Kidney capillary endothelial cell (primary cell): ENCODE results near the gene APOH.

Source experiments
- DNase-seq: peaks from one replicate; pipeline ENCODE4 v3.0.0-alpha.2; 2018; ENCODE audit warnings: low spot score

The APOH gene

DNA sequence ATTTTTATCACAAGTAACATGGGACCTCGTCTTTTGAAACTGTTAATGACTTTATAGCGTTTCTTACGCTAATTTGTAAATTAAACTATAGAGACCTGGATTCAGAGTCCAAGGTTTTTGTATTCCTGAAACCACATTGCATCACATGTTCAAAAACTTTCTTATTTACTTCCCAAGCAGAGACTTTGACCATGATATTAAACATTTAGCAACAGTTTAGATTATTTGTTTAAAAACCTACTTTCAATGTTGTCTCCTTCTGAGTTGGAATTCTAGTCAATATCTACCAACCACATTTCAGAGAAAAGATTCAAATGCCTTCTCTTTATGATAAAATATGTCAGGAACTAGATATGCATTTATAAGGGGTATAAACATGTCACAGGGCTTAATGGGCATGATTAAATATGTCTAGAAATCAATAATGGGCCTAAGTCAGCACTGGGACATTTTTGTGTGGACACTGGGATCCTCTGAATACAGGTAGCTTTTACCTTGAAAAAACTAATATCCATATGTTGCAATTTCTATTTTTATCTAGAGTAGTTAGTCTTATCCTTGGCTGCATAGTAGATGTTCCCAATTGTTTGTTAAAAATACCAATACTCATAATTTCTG, 6.3 kb upstream of the APOH start:
- no peak for DNase-seq

DNA sequence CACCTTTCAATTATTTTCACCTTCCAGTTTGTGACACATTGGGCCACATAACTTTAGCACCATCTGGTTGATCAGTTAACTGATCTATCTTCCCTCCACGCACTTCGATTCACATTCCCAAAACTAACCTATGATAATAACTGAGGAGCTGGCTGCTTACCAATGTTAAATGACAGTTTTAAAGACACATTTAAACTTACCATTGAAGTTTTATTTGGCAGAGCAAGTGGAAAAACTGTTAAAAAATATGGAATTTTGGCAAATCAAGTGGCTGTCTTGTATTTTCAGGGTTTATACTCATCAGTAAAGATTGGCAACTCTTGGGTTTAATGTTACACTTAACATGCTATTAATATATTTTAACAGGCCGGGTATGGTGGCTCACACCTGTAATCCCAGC, 5.4 kb upstream of the APOH start:
- no peak for DNase-seq

DNA sequence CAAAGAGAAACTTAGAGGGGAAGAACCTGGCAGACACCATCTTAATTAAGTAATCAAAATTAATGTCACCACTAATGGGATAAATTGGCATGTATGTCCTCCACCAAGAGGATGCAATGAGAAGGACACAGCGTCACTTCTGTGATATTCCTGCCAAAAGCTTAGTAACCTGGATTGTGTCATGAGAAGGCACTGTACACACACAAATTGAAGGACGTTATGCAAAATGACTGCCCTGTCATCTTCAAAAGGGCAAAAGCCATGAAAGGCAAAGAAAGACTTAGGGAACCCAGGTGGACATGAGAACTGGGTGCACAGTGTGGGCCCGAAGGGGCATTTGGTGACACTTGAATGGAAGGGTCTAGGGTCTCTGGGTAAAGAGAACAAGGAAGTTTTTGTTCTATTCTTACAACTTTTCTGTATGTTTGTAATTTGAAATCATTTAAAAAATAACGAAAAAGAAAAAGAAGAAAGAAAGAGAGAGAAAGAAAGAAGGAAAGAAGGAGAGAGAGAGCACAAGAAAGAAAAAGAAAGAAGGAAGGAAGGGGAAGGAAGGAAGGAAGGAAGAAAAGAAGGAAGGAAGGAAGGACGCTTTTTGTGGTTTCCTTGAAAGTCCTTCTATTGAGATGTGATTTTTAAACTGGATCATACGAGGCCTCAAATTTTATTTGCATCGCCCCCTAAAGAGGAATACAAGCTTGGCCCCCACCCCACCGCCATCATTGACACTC, 4.0 kb upstream of the APOH start:
- DNase-seq = no peak

DNA sequence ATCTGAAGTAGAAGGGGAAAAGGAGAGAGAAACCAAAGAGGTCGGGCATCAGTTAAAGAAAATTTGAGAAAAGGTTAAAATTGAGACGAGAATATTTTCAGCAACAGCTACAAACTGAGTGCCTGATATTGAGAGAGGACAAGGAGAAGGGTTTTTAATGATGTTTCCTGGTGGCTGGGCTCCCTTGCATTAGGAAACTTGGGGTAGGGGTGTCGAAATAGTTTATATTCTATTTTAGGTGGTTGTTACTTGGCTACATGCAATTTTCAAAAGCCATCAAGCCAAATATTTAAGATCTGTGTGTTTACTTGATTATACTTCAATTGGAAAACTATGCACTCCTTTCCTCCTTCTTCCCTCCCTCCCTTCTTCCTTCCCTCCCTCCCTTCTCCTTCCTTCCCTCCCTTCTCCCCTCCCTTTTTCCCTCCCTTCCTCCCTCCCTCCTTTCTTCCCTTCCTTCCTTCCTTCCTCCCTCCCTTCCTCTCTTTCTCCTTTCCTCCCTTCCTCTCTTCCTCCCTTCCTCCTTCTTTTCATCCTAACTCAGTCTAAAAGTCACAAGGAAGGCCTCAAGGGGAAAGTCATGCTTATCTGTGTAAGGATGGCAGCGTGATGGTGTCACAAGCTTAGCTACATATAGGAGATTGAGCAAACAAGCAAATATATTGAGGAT, 1.8 kb upstream of the APOH start:
- no peak for DNase-seq

DNA sequence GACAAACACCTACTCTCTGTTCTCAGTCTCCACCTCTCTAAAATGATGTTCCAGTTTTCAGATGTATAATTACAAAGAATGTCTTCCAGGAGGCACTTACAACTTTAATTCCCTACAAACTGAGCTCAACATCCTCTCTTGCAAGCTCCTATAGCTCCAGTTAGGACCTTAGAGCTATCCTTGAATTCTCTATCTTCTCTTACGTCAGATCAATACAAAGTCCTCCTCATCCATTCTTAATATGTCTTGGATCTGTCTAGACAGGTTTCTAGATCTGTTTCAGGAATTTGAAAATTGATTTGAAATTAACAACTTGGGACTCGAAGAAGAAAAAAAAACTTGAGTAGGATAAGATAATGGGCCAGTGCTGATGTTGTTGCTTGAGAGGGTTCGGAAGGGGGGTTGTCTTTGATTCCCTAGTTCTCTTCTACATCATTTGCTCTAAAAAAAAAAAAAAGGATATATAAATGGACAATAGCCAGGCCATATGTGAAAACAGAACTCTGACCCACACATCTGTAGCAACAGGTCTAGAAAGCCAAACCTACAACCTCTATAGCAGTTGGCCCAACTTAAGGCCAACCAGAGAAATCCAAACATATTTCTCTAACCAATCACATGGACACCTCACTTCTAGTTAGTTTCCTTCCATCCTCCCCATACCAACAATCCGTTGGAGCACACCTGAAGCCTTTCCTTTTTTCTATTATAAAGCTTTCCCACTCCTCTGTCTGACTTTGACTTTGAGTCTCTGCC, 746 bp upstream of the APOH start:
- no peak for DNase-seq

DNA sequence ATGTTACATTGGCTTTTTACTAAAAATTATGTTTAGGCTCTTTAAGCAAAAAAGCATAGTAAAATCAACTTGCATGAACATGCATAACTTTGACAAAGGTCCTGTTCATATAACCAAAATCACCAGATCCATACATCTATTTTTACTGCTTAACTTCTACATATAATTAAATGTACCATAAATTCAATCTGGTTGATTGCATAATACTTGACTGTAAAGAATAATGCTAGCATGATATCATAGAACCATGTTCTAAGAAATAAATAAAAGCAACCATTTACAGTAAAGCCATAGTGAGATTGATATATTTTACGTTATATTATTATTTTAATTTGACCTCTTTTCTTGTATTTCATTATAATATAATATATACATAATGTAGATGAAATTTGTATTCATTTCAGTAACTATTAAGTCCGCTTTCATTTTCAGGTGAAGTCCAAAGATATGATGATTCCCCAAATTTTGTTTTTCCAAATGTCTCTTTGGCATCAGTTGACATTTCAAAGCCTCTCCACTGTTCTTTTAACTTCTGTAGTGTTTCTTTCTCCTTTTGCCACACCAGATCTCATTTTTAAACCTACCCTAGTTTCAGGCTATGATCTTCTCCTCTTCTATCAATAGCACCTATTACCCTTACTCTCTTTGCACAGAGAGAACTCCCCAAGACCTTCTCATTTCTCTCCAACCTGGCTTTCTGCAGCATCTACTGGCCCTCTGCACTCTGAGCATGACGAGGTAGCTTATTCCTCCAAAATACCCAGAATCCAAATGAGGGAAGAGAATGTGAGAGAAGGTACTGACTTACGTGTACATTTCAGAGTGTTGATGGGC, 1.8 kb downstream of the APOH start:
- no peak for DNase-seq

DNA sequence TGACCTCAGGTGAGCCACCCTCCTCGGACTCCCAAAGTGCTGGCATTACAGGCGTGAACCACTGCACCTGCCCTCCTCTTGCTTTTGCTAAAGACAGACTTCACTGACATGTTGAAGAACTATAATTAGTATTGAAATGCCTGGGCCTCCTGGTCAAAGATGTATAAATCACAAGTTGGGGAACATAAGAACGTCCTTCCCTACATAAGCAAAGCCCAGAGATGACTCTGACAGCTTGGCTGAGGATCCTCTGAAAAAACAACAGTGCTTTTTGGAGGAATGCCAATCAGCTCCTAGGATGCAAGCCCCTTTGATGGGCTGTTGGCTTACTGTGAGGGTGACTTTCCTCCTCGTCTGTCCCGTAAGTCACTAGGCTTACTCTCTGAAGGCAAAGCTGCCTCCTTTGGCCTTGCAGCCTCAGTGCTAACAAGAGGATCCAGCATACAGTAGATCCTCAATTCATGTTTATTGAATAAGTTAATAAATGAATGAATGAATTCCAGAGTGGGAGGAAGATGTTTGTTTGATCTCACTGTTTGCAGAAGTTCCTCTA, 6.3 kb downstream of the APOH start:
- DNase-seq = no peak

DNA sequence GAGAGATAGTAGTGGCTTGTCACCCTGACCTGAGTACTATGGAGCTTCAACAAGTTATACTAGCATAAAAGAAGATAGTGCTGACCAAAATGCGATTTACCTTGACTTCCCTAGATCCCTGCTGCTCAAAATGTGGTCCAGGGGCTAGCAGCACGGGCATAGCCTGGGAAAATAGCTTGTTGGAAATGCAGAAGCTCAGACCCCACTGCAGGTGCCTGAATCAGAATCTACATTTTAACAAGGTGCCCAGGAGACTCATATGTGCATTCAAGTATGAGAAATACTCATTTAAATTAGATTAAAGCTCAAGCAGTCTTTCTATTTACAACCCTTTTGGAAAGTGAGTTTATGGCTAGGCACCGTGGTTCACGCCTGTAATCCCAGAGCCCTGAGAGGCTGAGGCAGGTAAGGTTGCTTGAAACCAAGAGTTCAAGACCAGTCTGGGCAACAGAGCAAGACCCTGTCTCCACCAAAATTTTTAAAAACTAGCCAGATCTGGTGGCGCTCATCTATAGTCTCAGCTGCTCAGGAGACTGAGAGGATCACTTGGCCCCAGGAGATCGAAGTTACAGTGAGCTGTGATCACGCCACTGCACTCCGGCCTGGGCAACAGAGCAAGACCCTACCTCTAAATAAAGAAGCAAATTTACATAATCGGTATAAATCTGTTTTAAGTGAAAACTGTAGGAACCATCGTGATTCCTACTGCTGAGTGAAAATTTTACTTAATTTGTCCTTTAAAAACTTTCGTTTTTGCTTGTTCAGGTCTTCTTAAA, 7.3 kb downstream of the APOH start:
- DNase-seq = no peak

DNA sequence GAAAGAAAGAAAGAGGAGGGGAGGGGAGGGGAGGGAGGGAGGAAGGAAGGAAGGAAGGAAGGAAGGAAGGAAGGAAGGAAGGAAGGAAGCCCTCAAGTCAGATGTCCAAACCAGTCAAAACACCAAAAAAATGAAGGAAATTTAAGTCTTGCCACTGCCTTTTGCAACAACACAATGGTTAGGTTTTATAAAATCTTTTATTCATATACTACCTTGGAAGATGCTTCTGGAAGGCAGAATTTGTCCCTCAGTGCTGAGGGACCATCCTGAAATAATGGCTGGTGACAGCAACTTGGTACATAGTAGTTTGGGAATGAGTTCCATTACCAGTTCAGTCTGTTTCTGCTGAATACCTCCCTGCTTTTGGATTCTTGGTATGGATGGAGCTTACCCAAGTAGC, 7.9 kb downstream of the APOH start:
- no peak for DNase-seq

DNA sequence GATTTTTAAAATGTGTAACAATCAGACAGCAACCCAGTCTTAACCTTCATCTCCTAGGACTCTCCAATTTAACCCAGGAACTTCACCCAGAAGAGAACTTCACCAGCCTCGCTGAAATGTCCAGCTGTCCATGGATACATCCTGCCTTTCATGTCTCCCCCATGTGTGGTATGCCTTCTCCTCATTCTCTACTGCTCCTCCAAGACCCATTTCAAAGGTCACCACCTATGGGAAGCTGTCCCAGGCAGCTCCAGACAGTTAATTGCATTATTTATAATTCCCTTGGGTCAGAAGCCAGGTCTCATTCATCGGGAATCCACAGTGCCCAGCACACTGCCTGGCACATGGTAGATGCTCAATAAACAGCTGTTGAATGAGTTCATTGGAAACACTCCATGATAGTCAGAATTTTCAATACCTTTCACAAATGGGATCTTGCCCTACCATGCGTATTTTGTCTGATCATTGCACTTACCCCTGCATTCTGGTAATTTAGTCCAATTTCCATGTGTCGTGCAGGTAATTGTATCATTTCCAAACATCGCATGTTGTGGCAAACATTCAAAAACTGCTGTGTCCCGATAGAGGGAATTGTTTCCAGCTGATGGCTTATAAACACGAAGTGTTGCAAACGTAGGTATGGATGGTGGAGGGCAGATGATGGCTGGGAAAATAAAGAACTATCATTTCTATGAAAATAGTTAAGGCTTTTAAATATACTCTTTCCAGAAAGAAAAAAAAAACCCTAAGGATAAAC, 9.0 kb downstream of the APOH start:
- no peak for DNase-seq

DNA sequence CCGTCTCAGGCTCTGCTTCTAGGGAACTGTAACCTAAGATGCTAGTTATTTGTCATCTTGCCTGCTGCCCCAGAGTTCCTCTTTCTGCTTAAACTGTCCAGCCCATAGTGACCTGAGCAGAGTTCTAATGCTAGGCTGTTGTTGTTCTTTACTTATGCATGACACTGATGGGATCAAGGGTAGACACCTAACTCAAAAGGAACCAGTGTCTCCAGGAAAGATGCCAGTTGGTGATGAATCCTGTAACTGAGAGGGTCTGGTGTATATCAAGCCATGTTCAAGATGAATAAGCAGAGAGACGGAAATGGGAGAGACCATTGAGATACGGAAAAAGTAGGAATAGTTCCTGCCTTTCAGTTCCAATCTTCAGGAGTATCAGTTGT, 13.7 kb downstream of the APOH start:
- no peak for DNase-seq

DNA sequence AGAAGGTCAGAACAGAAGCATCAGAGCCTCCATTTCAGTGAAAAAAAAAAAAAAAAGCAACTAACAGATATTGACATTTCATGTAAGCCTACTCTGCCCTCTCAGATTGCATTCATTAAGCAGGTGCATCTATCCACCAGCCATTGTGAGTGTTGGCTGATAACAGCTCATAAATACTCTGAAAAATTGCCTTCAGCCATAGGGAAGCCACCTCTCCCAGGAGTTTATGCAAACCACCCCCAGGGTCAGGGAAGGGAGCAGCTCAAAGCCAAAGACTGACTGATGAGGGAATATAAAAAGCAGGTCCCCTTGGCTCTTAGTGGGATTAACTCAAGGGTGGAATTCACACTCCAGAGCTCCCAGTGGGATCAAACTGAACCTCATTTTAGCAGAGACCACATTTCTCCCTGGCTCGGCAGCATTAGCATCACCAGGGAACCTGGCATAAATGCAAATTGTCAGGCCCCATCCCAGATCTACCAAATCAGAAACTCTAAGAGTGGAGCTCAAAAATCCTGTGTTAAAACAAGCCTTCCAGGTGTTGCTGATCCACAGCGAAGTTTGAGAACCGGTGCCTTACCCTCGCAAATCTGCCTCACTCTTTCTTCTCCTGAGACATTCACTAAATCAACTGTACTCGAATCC, 14.2 kb downstream of the APOH start:
- no peak for DNase-seq

DNA sequence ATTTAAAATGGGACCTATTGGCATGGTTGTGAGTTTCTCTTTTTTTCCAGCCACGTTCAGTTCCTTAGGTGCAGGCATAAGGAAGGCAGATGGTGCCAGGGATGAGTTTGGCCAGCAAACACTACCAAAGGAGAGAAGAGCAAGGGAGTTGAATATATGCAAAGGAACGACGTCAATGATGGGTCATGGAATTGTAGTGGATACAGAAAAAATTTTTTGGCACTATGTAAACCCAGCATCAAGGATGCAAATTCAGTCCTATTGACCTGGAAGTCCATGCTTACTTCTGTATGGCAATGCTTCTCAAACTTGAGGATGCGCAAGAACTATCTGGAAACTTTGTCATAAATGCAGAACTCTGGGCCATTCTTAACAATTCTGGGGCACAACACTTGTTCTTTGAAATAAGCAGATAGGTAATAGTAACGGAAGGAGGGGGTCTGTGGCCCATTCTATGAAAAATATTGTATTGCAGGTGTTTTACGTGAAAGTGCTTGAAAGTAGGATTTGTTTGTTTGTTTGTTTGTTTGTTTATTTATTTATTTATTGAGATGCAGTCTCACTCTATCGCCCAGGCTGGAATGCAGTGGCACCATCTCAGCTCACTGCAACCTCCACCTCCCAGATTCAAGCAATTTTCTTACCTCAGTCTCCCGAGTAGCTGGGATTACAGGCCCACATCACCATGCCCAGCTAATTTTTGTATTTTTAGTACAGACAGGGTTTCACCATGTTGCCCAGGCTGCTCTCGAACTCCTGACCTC, 18.0 kb downstream of the APOH start:
- no peak for DNase-seq

DNA sequence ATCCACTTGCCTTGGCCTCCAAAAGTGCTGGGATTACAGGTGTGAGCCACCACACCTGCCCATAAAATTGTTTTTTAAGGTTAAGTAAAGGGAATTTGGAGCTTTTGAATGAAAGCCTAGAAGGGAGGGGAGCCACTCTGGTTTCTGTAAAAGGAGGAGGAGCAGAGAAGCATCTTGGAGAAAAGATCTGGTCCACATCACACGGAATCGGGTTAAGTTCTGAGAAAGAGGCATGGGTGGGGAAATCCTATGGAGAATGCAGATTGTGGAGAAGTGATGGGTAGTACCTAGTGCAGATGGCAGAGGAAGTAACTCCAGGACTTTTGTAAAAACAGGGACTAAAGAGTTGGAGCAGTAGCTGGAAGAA, 19.0 kb downstream of the APOH start:
- DNase-seq = no peak

DNA sequence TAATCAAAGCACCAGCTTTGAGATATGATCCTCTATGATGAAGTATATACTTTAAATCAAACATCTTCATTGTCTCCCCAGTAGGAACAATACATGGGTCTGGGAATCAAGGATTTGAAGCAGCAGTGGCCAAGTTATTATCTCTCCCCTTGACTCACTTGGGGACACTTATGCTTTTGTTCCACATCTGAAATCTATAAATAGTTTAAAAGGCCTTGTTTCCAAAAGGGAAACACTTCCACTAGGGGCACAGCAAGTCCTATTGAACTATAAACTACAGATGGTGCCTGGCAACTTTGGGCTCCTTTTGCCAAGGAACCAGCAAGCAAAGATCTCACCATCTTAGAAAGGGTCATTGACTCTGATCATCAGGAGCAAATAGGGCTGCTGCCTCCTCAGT, 21.3 kb downstream of the APOH start:
- DNase-seq = no peak

DNA sequence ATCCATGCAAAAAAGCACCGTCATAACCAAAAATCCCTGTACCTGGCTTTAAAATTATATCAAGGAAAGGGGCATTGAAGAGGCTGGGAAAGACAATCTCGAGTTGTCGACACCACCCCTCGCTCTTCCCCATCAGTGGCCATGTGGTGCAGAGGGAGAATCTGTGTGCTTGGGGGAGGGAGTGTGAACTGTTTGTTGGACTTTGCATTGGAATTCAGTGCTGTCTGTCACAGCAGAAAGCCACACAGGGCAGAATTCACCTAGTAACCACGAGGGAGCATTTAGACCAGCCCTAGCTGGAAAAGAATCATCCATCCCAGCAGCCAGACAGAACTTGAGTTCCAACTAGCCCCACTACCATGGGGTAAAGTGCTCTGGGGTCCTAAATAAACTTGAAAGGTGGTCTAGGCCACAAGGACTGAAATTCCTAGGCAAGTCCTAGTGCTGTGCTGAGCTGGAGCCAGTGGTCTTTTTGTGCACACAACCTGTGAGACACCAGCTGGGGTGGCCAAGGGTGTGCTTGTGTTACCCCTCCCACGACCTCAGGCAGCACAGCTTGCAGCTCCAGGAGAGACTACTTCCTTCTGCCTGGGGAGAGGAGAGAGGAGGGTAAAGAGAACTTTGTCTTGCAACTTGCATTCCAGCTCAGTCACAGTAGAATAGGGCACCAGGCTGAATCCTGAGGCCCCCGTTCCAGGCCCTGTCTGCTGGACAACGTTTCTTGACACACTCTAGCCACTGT, 25.8 kb downstream of the APOH start:
- no peak for DNase-seq

DNA sequence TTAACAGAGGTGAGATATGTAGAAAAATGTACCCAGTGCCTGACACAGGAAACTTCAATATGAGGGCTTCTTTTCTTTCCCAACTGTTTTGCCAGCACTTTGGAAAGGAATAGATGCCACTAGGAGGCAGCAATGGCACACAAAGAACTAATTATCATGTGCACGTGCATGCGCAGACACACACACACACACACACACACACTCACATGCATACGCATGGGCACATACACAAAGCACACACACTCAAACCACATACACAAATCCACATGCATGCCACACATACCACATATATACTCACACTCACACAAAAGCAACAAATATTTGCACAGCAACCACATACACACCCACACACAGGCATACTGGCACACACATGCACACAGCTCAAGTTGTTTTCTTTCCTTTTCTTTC, 28.5 kb downstream of the APOH start:
- peak; percentile 67 for DNase-seq

DNA sequence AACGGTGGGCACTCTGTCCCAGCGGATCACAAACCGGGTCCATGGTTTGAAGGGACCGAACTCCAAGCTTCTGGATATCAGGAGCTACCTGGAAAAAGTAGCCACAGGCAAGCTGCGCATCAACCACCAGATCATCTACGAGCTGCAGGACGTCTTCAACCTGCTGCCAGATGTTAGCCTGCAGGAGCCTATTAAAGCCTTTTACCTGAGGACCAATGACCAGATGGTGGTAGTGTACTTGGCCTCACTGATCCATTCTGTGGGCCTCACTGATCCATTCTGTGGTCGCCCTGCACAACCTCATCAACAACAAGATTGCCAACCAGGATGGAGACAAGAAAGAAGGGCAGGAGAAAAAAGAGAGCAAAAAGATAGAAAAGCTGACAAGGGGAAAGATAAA, 31.0 kb downstream of the APOH start:
- DNase-seq = no peak
